Stimulated activated effector memory CD8-positive, alpha-beta T cell treated with anti-CD3 and anti-CD28 coated beads, Interleukin-12 subunit alpha, Interleukin-12 subunit beta, amount 100 ng/mL, for 72 hours (primary cell): ENCODE results near the gene ZFAND3.

Experiments
- ATAC-seq: fragments of 150-1000 bp; cut with Tn5 transposase; 2 replicates; pipeline ENCODE4 v1.10.0; 2021
- DNase-seq, 2 donors: peaks; one replicate each; pipeline ENCODE4 v3.0.0; 2021 to 2022; ENCODE audit warnings: low spot score in 2 of 2
- H3K27ac Mint-ChIP-seq: one replicate; pipeline ENCODE4 v1.8.0; 2022; ENCODE audit warnings: mild to moderate bottlenecking, mixed read lengths
- H3K36me3 Mint-ChIP-seq: one replicate; pipeline ENCODE4 v1.8.0; 2022; ENCODE audit warnings: mild to moderate bottlenecking, mixed read lengths
- H3K4me1 Mint-ChIP-seq: one replicate; pipeline ENCODE4 v1.8.0; 2022; ENCODE audit warnings: mixed read lengths
- H3K4me3 Mint-ChIP-seq: one replicate; pipeline ENCODE4 v1.8.0; 2022; ENCODE audit warnings: mild to moderate bottlenecking, mixed read lengths
- H3K9me3 Mint-ChIP-seq: one replicate; pipeline ENCODE4 v1.8.0; 2022; ENCODE audit warnings: mixed read lengths

The ZFAND3 gene

DNA sequence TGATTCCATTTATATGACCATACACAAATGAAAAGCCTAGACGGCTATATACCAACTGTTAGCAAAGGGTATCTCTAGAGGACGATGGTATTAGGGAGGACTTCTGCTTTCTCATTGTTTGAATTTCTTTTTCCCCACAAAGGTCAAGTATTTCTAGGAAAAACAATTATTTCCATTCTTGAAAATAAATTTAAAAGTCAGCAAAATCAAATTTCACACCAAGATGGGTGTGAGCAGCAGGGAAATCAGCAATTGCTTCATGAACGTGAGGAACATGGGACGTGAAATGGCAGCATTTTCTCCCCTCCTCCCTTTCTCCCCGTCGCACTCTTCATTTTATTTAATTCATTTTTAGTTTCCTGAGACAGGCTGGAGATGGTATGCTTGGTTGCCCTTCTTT is 5.2 kb upstream of the ZFAND3 start:
- no peak overlapping the region for H3K4me3 Mint-ChIP-seq
- H3K36me3 Mint-ChIP-seq = peaks cover 12% of the 10 kb centered on the region
- H3K4me1 Mint-ChIP-seq = peaks cover 13% of the 10 kb centered on the region

DNA sequence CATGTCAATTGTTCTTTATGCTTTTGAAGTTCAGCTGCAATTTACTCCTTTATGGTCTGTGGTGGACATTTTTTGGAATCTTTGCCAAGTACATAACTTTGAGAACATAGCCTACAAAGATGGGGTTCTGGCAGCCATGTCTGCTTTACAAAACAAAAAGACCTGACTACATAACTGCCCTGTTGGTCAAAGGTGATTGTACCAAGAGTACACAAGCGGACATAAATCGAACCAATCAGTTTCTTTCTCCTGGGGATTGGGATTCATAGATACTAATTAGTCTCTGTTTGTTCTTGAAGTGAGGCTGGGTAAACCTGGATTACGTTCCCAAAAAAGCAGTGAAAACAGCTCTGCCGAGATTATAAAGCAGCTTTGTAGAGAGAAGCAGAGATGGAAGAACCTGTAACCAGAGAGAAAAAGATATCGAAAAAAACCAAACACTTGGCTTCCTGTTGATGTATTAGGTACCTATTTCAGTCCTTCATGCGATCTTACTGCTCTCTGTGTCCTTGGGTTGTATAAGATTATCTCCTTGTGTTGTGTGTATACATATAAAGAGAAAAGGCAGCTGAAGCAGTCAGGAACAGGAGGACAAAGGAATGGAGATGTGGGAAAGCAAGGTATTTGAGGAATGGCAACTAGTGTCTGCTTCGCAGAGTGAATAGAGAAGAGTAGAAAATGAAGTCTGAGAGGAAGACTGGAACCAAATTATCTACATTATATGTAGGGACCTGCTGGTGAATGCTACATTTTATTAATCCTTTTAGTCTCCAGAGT is 2.7 kb upstream of the ZFAND3 start:
- no peak overlapping the region for H3K4me3 Mint-ChIP-seq
- H3K27ac Mint-ChIP-seq = no peak overlapping the region
- DNase-seq (no peak), ATAC-seq (no peak)
- no peaks in the 10 kb centered on the region for H3K9me3 Mint-ChIP-seq
- peaks cover 22% of the 10 kb centered on the region for H3K36me3 Mint-ChIP-seq
- peaks cover 29% of the 10 kb centered on the region for H3K4me1 Mint-ChIP-seq

More for the DNA sequence above, 5.2 kb upstream of the ZFAND3 start:
- no peak for DNase-seq
- Mint-ChIP-seq H3K9me3 (no peaks in the 10 kb centered on the region), H3K27ac (no peak overlapping the region)
- no peak for ATAC-seq

DNA sequence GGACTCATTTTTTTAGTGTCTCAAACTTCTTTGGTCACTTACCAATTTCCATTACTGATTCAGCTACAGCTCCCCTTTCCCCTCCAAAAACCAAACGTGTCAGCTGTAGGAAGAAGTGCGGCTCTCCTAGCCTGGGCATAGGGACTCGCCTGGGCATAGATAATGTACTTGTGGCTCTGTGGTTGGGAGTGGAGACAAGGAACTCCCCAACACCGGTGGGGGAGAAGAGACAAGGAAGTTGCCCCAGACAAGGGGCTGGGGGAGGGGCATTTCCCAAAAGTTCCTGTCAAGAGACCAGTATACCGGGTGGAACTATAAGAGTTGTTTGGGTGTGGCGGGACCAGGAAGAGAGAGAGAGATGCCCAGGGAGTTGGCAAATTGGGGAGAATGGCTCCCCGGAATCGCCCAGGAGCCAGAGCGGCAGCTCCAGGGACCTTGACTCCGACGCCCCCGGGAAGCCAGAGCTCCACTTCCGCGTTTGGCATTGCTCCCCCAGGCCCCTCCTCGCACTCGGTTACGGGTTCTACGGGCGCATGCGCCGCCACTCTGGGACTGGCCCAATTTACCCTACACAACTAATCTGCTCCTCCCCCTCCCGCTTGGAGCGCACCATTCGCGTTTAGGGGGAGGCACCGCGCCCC is 871 bp upstream of the ZFAND3 start:
- Mint-ChIP-seq H3K4me3 (peak overlapping the region; percentile 97), H3K36me3 (peaks cover 22% of the 10 kb centered on the region), H3K27ac (peak overlapping the region; percentile 99), H3K9me3 (no peaks in the 10 kb centered on the region), H3K4me1 (peaks cover 46% of the 10 kb centered on the region)
- ATAC-seq (peak; percentile 85), DNase-seq (peak in 1 of 2 donors; percentile 98)

DNA sequence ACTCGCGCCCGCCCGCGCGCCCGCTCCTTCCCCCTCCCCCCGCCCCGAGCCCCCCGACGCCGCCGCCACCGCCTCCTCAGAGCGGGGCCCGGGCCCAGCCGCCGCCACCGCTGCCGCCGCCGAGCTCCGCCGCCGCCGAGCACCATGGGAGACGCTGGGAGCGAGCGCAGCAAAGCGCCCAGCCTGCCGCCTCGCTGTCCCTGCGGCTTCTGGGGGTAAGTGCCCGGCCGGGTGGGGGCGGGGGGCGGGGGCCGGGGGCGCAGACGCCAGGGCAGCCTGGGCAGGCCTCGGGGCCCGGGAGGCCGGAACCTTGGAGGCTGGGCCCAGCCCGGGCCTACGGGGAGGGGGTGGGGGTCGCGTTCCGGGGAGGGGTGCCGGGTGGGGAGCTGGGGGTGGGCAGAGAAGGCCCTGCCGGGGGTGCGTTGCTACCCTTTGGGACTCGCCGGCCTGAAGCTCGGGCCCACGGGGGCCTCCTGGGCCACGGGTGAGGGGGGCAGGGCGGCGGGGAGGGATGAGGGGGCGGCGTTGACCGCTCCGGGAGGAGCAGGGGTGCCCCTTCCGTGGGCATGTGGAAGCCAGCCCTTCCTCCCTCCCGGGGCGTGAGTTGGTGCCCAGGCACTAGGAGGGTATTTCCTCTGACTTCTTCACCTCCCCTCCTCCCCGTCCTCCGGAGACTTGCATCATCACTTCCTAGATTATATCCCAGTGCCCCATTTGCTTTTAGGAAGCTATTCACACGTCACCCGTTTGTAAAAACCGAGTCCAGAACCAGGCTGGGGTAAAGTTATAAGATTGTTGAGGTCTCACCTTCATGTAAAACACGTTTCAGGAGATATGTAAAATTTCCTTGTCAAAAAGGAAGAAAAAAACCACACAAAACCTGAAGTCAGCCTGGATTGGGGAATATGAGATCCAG is 533 bp downstream of the ZFAND3 start:
- Mint-ChIP-seq H3K27ac (peak overlapping the region; percentile 99), H3K9me3 (no peaks in the 10 kb centered on the region), H3K36me3 (peaks cover 22% of the 10 kb centered on the region), H3K4me3 (peak overlapping the region; percentile 97), H3K4me1 (peaks cover 46% of the 10 kb centered on the region)
- DNase-seq (peak; percentile 32 to 75), ATAC-seq (peak; percentile 54)

DNA sequence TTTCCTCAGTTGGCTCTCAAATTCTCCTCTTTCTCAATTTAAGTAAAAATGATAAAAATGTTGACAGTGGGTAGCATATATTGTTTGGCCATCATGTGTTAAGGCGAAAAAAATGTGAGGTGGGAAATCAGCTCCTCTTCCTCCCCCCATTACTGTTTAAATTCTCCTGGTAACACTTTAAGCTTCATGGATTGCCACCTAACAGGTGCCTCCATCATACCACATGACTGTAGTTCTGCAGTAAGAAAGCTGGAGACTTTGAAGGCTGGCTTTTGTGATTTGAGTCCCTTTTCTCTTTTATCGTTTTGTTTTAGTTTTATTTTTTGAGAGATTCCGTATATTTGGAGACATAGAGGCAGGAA is 1.2 kb downstream of the ZFAND3 start:
- no peak for DNase-seq
- Mint-ChIP-seq H3K4me1 (peaks cover 46% of the 10 kb centered on the region), H3K27ac (peak overlapping the region; percentile 99), H3K4me3 (peak overlapping the region; percentile 97), H3K36me3 (peaks cover 22% of the 10 kb centered on the region), H3K9me3 (no peaks in the 10 kb centered on the region)
- ATAC-seq = no peak

DNA sequence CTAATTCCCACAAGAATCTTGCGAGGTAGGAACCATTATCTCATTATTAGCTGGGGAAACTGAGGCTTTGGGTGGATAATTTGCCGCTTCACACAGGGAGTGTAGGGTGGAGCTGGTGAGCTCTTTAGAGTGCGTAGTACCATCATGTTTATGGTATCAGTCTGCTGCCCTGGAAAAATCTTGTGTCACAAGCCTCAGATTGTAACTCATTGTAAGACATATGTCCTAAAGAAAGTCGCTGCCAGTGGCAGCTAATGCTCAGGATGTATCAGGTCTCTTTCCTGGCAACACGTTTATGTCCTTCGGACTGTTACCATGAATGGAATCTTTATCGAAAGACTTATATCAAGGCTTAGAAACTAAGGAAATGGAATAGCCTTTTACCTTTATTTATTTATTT is 1.9 kb downstream of the ZFAND3 start:
- ATAC-seq = no peak
- Mint-ChIP-seq H3K27ac (peak overlapping the region; percentile 99), H3K4me3 (peak overlapping the region; percentile 97), H3K4me1 (peaks cover 53% of the 10 kb centered on the region), H3K36me3 (peaks cover 22% of the 10 kb centered on the region), H3K9me3 (no peaks in the 10 kb centered on the region)
- no peak for DNase-seq

DNA sequence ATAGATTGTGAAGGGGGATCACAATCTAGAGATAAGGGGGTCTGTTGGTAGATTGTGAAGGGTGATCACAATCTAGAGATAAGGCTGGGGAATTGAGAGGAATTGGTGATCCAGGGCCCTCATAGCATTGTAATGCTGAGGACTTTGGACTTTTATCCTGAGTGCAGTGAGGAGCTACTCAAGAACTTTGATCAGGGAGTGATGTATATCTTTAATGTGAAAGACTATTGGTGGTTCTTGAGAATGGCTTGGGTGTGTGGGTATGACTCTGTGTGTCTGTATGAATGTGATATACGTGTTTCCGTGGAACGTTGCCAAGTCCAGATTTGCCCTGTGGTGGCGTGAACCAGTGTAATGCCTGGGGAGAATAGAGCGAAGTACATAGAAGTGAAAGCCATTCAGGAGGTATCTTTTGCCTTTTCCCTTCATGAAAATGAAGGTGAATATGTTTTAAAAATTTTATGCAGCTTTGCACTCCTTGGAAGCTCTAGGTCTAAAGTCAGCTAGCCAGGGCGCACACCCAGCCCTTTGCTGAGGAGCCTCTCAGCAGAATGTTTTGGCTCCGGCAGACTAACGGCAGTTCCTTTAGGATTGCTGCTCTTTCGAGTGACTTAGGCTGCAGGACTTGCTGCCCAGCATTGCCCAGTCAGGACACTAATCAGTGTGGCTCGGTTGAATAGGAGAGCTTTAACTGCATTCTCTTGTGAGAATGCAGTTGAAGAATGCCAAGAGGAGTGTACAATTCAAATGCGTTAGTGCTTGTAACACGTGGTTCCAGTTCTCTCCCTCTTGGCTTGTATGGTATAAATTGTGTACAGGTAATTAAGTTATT is 3.5 kb downstream of the ZFAND3 start:
- ATAC-seq = no peak
- Mint-ChIP-seq H3K9me3 (no peaks in the 10 kb centered on the region), H3K4me1 (peaks cover 58% of the 10 kb centered on the region), H3K27ac (peak overlapping the region; percentile 4), H3K4me3 (peak overlapping the region; percentile 97), H3K36me3 (peaks cover 22% of the 10 kb centered on the region)
- DNase-seq = peak in 1 of 2 donors; percentile 10

DNA sequence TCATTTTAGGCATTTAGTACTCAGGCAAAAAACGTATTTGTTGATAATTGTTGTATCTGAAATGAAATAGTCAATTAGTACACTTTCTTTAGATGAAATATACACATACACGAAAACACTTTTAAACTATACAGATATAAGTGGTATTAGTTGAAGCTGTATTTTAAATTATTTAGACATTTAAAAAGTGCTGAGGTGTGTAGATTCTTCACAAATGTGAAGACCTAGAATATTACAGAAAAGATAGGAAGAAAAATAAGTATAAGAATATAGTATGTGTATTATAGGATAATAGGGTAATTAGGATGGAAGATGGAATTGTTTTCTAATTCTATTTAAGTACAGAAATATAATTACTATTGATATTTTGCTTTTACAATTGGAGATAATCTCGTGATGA is 4.6 kb downstream of the ZFAND3 start:
- Mint-ChIP-seq H3K9me3 (no peaks in the 10 kb centered on the region), H3K36me3 (peaks cover 11% of the 10 kb centered on the region), H3K4me3 (no peak overlapping the region), H3K27ac (no peak overlapping the region), H3K4me1 (peaks cover 53% of the 10 kb centered on the region)
- DNase-seq (no peak), ATAC-seq (no peak)

DNA sequence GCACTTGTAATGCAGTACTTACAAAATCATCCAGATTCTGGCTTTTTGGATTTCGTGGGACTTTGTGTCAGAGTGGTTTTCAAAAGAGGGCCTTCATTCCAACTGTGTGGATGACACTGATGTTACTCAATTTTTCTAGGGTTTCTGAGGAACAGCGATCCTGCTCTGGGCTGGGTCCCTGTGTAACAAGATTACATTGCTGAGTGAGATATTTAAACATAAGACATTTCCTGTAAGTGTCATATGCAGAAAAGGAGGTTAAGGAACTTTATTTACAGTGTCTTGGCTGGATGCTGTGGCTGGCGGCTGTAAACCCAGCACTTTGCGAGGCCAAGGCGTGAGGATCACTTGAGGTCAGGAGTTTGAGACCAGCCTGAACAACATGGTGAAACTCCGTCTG is 6.7 kb downstream of the ZFAND3 start:
- Mint-ChIP-seq H3K27ac (no peak overlapping the region), H3K4me1 (peaks cover 57% of the 10 kb centered on the region)
- ATAC-seq = no peak

DNA sequence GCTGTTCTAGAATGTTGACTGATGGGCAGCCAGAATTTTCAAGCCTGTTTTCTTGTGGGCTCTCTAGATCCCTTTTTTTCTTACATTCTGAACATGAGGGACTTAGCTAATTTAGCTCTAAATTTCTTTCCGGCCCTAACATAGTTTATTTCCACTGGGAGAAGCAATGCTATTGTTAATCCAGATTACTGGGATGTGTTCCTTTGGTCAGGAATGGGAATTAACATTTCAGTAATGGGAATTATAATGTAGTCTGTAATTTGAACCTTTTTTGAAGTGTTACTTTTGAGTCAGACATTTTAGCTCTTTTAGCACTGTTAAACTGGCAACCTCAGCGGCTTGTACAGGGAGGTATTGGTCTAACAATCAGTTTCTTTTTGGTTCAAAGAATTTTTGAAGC is 7.5 kb downstream of the ZFAND3 start:
- DNase-seq (no peak), ATAC-seq (no peak)
- Mint-ChIP-seq H3K4me3 (no peak overlapping the region), H3K4me1 (peaks cover 57% of the 10 kb centered on the region), H3K36me3 (no peaks in the 10 kb centered on the region), H3K27ac (no peak overlapping the region), H3K9me3 (no peaks in the 10 kb centered on the region)

More for the DNA sequence above, 6.7 kb downstream of the ZFAND3 start:
- Mint-ChIP-seq H3K9me3 (no peaks in the 10 kb centered on the region), H3K4me3 (no peak overlapping the region), H3K36me3 (no peaks in the 10 kb centered on the region)
- DNase-seq = no peak

DNA sequence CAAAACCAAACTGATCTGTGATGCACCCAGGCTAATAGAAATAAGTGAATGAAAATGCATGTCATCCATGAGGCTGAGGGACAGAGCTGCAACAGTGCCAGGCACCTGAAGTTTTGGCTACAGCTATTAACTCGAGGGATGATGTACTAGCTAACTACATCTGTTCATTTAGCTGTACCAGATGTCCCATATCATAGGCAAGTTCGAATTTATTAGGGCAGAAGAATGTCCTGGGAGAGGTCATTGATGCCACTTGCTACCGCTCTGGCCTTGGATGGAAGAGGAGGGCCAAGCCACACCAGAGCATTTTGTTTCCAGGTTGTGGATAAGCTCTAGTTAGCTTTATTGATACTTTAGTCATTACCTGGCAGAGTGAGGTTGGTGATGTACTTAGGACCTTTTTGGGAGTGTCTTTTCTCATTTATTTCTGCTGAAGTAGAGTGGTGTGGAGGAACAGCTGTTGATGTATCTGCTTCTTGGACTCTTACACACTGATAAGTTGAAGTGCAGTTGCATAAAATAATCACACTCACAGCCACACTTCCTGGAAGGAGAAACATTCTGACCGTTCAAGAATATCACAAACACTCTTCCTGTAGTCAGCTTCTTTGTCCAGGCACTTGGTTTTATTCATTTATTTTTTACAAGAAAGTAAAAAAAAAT is 8.2 kb downstream of the ZFAND3 start:
- peaks cover 54% of the 10 kb centered on the region for H3K4me1 Mint-ChIP-seq
- no peak overlapping the region for H3K4me3 Mint-ChIP-seq
- H3K36me3 Mint-ChIP-seq = peaks cover under 1% of the 10 kb centered on the region
- H3K27ac Mint-ChIP-seq = no peak overlapping the region
- no peaks in the 10 kb centered on the region for H3K9me3 Mint-ChIP-seq
- DNase-seq (no peak), ATAC-seq (no peak)

DNA sequence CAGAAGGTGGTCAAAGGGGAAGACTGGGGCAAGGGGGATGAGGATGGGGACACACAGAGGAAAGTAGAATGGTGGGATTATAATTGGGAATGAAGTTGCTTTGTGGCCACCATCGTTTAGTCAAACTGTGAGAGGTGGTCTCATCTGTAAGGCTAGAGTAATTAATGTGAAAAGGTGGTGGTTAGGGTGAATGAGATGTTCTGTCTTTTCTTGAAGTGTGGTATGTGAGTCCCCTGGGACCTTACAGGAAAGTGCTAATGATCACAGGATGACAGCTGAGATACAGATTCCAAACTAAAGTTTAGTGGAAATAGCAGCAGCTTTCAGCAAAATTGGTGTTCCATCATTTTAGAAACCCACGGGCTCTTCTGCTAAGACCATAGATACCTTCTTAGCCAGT is 10.7 kb downstream of the ZFAND3 start:
- Mint-ChIP-seq H3K27ac (no peak overlapping the region), H3K9me3 (peaks cover 3% of the 10 kb centered on the region), H3K4me1 (peaks cover 53% of the 10 kb centered on the region), H3K36me3 (peaks cover 14% of the 10 kb centered on the region), H3K4me3 (no peak overlapping the region)
- no peak for DNase-seq
- no peak for ATAC-seq

DNA sequence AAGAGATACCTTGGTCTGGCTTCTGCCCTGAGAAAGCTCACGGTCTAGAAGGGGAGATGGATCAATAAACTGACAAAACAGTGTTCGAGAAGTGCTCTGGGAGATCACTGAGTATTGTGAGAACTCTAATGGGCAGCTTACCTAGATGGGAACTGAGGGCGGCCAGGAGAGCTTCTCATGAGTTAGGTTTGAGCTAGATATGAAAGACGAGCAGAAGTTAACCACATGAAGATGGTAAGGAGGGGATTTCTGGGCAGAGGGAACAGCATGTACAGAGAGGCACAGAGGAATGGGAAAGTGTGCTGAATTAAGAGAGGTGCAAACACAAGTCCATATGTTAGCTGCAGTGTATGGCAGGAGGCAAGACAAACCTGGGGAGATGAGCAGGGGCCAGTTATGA is 11.9 kb downstream of the ZFAND3 start:
- Mint-ChIP-seq H3K36me3 (peaks cover 14% of the 10 kb centered on the region), H3K4me3 (no peak overlapping the region), H3K27ac (peak overlapping the region; percentile 0), H3K9me3 (peaks cover 3% of the 10 kb centered on the region), H3K4me1 (peaks cover 55% of the 10 kb centered on the region)
- no peak for ATAC-seq
- DNase-seq = no peak

DNA sequence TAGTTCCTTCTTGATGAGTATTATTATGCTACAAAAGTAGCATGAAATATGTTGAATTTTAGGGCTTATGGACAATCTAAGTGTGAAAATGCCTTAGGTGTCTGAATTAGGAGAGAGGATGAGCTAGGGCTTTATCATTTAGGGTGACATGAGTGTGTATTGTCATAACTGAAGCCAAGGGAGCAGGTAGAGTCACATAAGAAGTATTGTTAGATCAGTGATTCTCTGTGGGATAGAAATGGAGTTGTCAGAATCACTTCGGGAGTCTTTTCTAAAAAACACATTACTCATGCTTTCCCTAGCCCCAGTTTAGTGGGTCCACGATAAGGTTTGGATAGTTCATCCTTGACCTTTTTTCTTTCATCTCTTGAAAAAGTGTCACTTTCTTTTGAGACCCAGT is 16.4 kb downstream of the ZFAND3 start:
- DNase-seq = no peak
- Mint-ChIP-seq H3K9me3 (peaks cover 3% of the 10 kb centered on the region), H3K27ac (no peak overlapping the region), H3K4me1 (peaks cover 48% of the 10 kb centered on the region), H3K4me3 (no peak overlapping the region), H3K36me3 (peaks cover 41% of the 10 kb centered on the region)
- peak; percentile 72 for ATAC-seq
